CD14-positive monocyte (primary cell): Measurements from ENCODE around the gene METTL4. TPM values are rescaled to one million over a fixed set of nuclear protein-coding genes. Genes with fewer than 3 reads are reported as not detected.

ENCODE experiments used
- DNase-seq, 3 donors: peaks; one replicate each; pipeline ENCODE4 v3.0.0-alpha.2; 2011 to 2022
- H2AFZ ChIP-seq: 2 replicates; pipeline ENCODE4 v1.6.0; 2012; ENCODE audit warnings: mild to moderate bottlenecking, low read depth, low read length, inconsistent platforms; ENCODE audit not compliant: insufficient read depth, poor library complexity, severe bottlenecking
- H3K27ac ChIP-seq, 2 donors: 1 replicate in 1 of 2; 2 replicates in 1 of 2; pipeline ENCODE4 v1.5.1; 2012 to 2013; ENCODE audit warnings: low read length in 2 of 2, control low read depth in 1 of 2, inconsistent platforms in 1 of 2, low read depth in 1 of 2, mild to moderate bottlenecking in 1 of 2
- H3K27me3 ChIP-seq, 2 donors: one replicate each; pipeline versions ENCODE4 v1.6.0 to v1.6.1; 2011 to 2013; ENCODE audit warnings: low read length in 2 of 2; ENCODE audit not compliant: control insufficient read depth in 2 of 2, insufficient read depth in 2 of 2
- H3K36me3 ChIP-seq, 2 donors: replicated peaks in 1 of 2; 1 replicate in 1 of 2; 2 replicates in 1 of 2; pipeline versions ENCODE4 v1.5.1 to v1.6.1; 2012 to 2013; ENCODE audit warnings: low read length in 2 of 2, control low read depth in 1 of 2, inconsistent platforms in 1 of 2, mild to moderate bottlenecking in 1 of 2; ENCODE audit not compliant: insufficient read depth in 2 of 2, control insufficient read depth in 1 of 2
- H3K4me1 ChIP-seq, 2 donors: 1 replicate in 1 of 2; 2 replicates in 1 of 2; pipeline versions ENCODE4 v1.5.1 to v1.6.1; 2012 to 2013; ENCODE audit warnings: low read length in 2 of 2, control low read depth in 1 of 2, inconsistent platforms in 1 of 2, mild to moderate bottlenecking in 1 of 2, moderate library complexity in 1 of 2; ENCODE audit not compliant: insufficient read depth in 2 of 2, control insufficient read depth in 1 of 2
- H3K4me2 ChIP-seq: replicated peaks from 2 replicates; pipeline ENCODE3; 2012; ENCODE audit warnings: low read length, moderate library complexity, mild to moderate bottlenecking; ENCODE audit not compliant: poor library complexity, severe bottlenecking; ENCODE audit errors: extremely low read depth
- H3K4me3 ChIP-seq, 3 experiments: fragments of 200-600 bp in 1 of 3; sonication (generic) in 1 of 3; replicated peaks in 1 of 3; 1 replicate in 2 of 3; 2 replicates in 1 of 3; pipeline ENCODE4 v1.5.1; 2011 to 2013; ENCODE audit warnings: low read length in 3 of 3, mild to moderate bottlenecking in 3 of 3, control low read depth in 2 of 3, low read depth in 2 of 3, inconsistent platforms in 1 of 3, moderate library complexity in 1 of 3
- H3K79me2 ChIP-seq: 2 replicates; pipeline ENCODE4 v1.6.0; 2012; ENCODE audit warnings: mild to moderate bottlenecking, control low read depth, inconsistent platforms, low read length, moderate library complexity; ENCODE audit not compliant: insufficient read depth
- H3K9ac ChIP-seq: 2 replicates; pipeline ENCODE4 v1.6.0; 2017; ENCODE audit warnings: low read length, mild to moderate bottlenecking; ENCODE audit not compliant: insufficient read depth, poor library complexity, severe bottlenecking
- H3K9me3 ChIP-seq, 2 donors: replicated peaks in 1 of 2; 1 replicate in 1 of 2; 2 replicates in 1 of 2; pipeline versions ENCODE4 v1.5.1 to v1.6.1; 2012 to 2013; ENCODE audit warnings: low read length in 2 of 2, control low read depth in 1 of 2; ENCODE audit not compliant: control insufficient read depth in 1 of 2, insufficient read depth in 1 of 2
- H4K20me1 ChIP-seq: 2 replicates; pipeline ENCODE4 v1.6.0; 2012; ENCODE audit warnings: mild to moderate bottlenecking, low read length, control low read depth, moderate library complexity; ENCODE audit not compliant: insufficient read depth
- H3K27ac Mint-ChIP-seq, 7 donors: one replicate each; pipeline ENCODE4 v1.8.0; 2020; ENCODE audit warnings: mild to moderate bottlenecking in 7 of 7, mixed read lengths in 7 of 7, moderate library complexity in 6 of 7, inconsistent platforms in 2 of 7
- H3K27me3 Mint-ChIP-seq, 3 donors: one replicate each; pipeline ENCODE4 v1.8.0; 2021 to 2022; ENCODE audit warnings: low read depth in 3 of 3, mild to moderate bottlenecking in 3 of 3, mixed read lengths in 3 of 3, moderate library complexity in 3 of 3, inconsistent platforms in 1 of 3
- H3K36me3 Mint-ChIP-seq, 2 donors: one replicate each; pipeline ENCODE4 v1.8.0; 2020; ENCODE audit warnings: mixed read lengths in 2 of 2, inconsistent platforms in 1 of 2, mild to moderate bottlenecking in 1 of 2
- H3K4me1 Mint-ChIP-seq: one replicate; pipeline ENCODE4 v1.8.0; 2020; ENCODE audit warnings: mild to moderate bottlenecking, mixed read lengths
- H3K4me3 Mint-ChIP-seq, 2 donors: one replicate each; pipeline ENCODE4 v1.8.0; 2020; ENCODE audit warnings: mild to moderate bottlenecking in 2 of 2, mixed read lengths in 2 of 2, moderate library complexity in 1 of 2
- H3K9me3 Mint-ChIP-seq, 7 donors: one replicate each; pipeline ENCODE4 v1.8.0; 2020 to 2022; ENCODE audit warnings: mixed read lengths in 7 of 7, mild to moderate bottlenecking in 6 of 7, moderate library complexity in 6 of 7, inconsistent platforms in 2 of 7
- WGBS: methylation state at CpG from one replicate; pipeline ENCODE4 v1.1.5; 2013; ENCODE audit warnings: missing lambda C conversion rate; ENCODE audit not compliant: insufficient coverage; 5-methylcytosine and 5-hydroxymethylcytosine counted together
- intact Hi-C, 2 donors: fragments of 100-400 bp; cut with micrococcal nuclease; formaldehyde crosslinking; loops; one replicate each; pipeline versions ENCODE4 v1.15.0 to v1.15.1; 2023
- polyA plus RNA-seq, 3 donors: library from polyadenylated mRNA; depleted of rRNA in 1 of 3; unstranded in 2 of 3; stranded (reverse) in 1 of 3; fragments of 300-500 nt in 2 of 3; fragments of >200 nt in 1 of 3; fragmentation: Illumina TruSeq in 2 of 3; gene quantifications; 1 replicate in 2 of 3; 2 replicates in 1 of 3; pipeline ENCODE4 v1.2.3, GENCODE V29; 2012 to 2021
- TF ChIP-seq, protein P1 (sequence below): fragments of 200-600 bp; IDR thresholded peaks from one replicate; pipeline ENCODE4 v1.8.0; 2022; ENCODE audit warnings: antibody characterized with exemption, mild to moderate bottlenecking

The METTL4 gene
- polyA plus RNA-seq, 3 donors: 3.0 to 4.1 (median 3.3) TPM

GRCh38 chr18:2609604-2610003 is 38.3 kb upstream of the METTL4 start:
- Histone ChIP-seq H3K9me3 (no peaks in the 10 kb centered on the region), H3K4me1 (peaks cover 11 to 20% of the 10 kb centered on the region in 2 donors), H3K4me2 (no peak overlapping the region), H3K4me3 (no peak overlapping the region), H3K36me3 (peaks cover 1 to 22% of the 10 kb centered on the region in 2 donors), H3K79me2 (no peaks in the 10 kb centered on the region), H3K9ac (no peak overlapping the region), H3K27me3 (no peaks in the 10 kb centered on the region), H3K27ac (peak overlapping the region in 1 of 2 donors; percentile 49), H2AFZ (no peak overlapping the region), H4K20me1 (no peaks in the 10 kb centered on the region)
- H3K27ac Mint-ChIP-seq: peak overlapping the region in 1 of 7 donors; percentile 16
- intact Hi-C loops: loop anchor here (5.0 to 10.0 kb wide), 2 partner anchors 45 to 48 kb away; partner anchors contain the start of gene SMCHD1 (in 2 of the 2)
- no peak for DNase-seq
- H3K9me3 Mint-ChIP-seq: peaks cover 0 to 2% (median 0%) of the 10 kb centered on the region in 7 donors
- H3K36me3 Mint-ChIP-seq: peaks cover 12 to 28% of the 10 kb centered on the region in 2 donors
- TF ChIP-seq, protein P1, sequence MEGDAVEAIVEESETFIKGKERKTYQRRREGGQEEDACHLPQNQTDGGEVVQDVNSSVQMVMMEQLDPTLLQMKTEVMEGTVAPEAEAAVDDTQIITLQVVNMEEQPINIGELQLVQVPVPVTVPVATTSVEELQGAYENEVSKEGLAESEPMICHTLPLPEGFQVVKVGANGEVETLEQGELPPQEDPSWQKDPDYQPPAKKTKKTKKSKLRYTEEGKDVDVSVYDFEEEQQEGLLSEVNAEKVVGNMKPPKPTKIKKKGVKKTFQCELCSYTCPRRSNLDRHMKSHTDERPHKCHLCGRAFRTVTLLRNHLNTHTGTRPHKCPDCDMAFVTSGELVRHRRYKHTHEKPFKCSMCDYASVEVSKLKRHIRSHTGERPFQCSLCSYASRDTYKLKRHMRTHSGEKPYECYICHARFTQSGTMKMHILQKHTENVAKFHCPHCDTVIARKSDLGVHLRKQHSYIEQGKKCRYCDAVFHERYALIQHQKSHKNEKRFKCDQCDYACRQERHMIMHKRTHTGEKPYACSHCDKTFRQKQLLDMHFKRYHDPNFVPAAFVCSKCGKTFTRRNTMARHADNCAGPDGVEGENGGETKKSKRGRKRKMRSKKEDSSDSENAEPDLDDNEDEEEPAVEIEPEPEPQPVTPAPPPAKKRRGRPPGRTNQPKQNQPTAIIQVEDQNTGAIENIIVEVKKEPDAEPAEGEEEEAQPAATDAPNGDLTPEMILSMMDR: no peak
- no peaks in the 10 kb centered on the region for H3K27me3 Mint-ChIP-seq
- WGBS: no CpG with 5 or more reads among the region's 2 CpGs
- H3K4me1 Mint-ChIP-seq: peaks cover 23% of the 10 kb centered on the region
- no peak overlapping the region for H3K4me3 Mint-ChIP-seq

DNA sequence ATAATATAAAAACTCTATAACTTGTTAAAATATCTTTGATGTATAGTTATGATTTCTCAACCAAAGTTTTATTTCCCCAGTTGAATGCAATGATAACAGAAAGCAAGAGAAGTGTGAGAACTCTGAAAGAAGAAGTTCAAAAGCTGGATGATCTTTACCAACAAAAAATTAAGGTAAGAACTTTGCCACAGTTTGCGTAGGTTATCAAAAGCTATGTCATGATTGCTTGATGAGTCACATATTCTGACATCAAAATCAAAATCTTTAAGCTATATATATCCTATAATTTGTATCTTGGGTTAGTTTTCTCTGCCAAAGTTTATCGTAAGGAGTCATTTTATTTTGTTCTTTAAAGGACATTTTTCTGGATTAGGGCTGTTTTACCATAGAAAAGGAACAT is 35.0 kb upstream of the METTL4 start:
- no peak overlapping the region for H2AFZ ChIP-seq
- H3K4me3 ChIP-seq: no peak overlapping the region
- H3K4me3 Mint-ChIP-seq: no peak overlapping the region
- H3K9ac ChIP-seq: no peak overlapping the region
- intact Hi-C loops: loop anchor here (5.0 to 10.0 kb wide), 2 partner anchors 48 to 51 kb away; partner anchors contain the start of gene SMCHD1 (in 2 of the 2)
- no peaks in the 10 kb centered on the region for H3K9me3 Mint-ChIP-seq
- peak overlapping the region in 1 of 2 donors; percentile 52 for H3K27ac ChIP-seq
- H3K27ac Mint-ChIP-seq: peak overlapping the region in 4 of 7 donors; percentile 15 to 76 (median 58)
- peak in 1 of 3 donors; percentile 18 for DNase-seq
- H3K36me3 Mint-ChIP-seq: peaks cover 8 to 23% of the 10 kb centered on the region in 2 donors
- peaks cover 4 to 32% of the 10 kb centered on the region in 2 donors for H3K36me3 ChIP-seq
- no peaks in the 10 kb centered on the region for H3K9me3 ChIP-seq
- peaks cover 11 to 20% of the 10 kb centered on the region in 2 donors for H3K4me1 ChIP-seq
- H3K27me3 Mint-ChIP-seq: no peaks in the 10 kb centered on the region
- TF ChIP-seq, protein P1: no peak
- H3K4me2 ChIP-seq: no peak overlapping the region
- H3K79me2 ChIP-seq: no peaks in the 10 kb centered on the region
- no peaks in the 10 kb centered on the region for H3K27me3 ChIP-seq
- no peaks in the 10 kb centered on the region for H4K20me1 ChIP-seq
- H3K4me1 Mint-ChIP-seq: peaks cover 28% of the 10 kb centered on the region
- no CpG with 5 or more reads among the region's 2 CpGs for WGBS
